ENCODE data around the gene UBR7.
"Not testable (repeated sequence)": the region's sequence is repeated elsewhere in the genome, so short reads cannot be mapped to it uniquely, and the experiment has no call there.

The UBR7 gene

DNA sequence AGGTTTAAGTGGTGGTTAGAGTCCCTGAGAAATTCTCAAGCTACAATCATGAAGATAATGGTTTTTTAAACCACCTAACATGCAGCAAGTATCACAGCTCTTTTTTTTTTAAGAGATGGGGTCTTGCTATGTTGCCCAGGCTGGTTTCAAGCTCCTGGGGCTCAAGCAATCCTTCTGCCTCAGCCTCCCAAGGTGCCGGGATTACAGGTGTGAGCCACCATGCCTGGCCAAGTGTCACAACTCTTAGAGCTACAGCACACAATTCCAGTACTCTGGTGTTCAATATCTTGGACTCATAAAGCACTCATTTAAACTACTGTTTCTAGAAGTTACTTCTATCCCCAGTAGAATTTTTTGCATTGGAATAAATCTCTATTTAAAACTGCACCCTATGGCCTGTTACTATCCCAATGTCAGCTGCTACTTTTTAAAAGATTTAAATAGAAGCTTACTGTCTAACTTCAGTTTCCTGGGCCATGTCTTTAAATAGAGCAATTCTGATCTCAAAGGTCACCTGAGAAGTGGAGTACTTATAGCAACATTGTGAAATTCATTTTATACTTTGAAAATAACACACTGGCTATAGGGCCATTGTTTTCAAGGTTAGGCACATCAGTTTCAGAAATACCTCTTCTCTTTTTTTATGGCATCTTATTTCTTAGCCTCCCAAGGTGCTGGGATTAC, 11.6 kb upstream of the UBR7 start:
- DNase-seq (ENCODE audit: low read depth), result no peak

GRCh38 chr14:93199031-93199430, 8.0 kb upstream of the UBR7 start:
- DNase-seq (ENCODE audit: low read depth), result no peak

DNA sequence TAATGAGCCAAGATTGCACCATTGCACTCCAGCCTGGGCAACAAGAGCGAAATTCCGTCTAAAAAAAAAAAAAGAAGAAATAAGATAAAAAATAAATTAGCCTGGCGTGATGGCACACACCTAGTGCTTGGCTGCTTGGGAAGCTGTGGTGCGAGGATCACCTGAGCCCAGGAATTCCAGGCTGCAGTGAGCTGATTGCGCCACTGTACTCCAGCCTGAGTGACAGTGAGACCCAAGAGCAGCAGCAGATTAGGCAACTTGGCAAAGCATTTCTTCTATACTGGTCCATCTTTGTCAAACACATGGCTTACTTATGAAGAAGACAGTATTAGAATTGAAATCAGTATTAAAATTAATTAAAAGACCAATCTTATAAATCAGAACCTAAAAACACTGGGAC, 6.5 kb upstream of the UBR7 start:
- no peak for DNase-seq (ENCODE audit: low read depth)

DNA sequence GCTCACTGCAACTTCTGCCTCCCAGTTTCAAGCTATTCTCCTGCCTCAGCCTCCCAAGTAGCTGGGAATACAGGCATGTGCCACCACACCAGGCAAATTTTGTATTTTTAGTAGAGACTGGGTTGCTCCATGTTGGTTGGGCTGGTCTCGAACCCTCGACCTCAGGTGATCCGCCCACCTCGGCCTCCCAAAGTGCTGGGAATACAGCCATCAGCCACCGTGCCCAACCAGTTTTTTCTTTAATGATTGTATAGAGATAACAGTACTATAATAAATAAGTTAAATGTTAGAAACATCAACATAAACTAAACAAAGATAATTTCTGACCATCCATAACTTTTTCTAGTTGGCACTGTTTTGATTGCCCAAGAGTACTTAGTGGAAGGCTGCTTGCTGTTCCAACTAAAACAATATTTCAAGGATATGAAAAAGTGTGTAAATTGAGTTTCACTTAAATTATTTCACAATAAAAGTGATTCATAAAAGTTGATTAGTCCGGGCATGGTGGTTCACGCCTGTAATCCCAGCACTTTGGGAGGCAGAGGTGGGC, 5.8 kb upstream of the UBR7 start:
- DNase-seq (ENCODE audit: low read depth), result no peak

GRCh38 chr14:93207468-93208308, 632 bp downstream of the UBR7 start:
- DNase-seq (ENCODE audit: low read depth), result no peak

- DNase-seq (ENCODE audit: low read depth), result no peak
Observed at GRCh38 chr14:93212432-93212831, 5.4 kb downstream of the UBR7 start.

GRCh38 chr14:93214598-93214997, 7.5 kb downstream of the UBR7 start:
- no peak for DNase-seq (ENCODE audit: low read depth)

GRCh38 chr14:93219103-93219726, 12.2 kb downstream of the UBR7 start:
- no peak for DNase-seq (ENCODE audit: low read depth)

DNA sequence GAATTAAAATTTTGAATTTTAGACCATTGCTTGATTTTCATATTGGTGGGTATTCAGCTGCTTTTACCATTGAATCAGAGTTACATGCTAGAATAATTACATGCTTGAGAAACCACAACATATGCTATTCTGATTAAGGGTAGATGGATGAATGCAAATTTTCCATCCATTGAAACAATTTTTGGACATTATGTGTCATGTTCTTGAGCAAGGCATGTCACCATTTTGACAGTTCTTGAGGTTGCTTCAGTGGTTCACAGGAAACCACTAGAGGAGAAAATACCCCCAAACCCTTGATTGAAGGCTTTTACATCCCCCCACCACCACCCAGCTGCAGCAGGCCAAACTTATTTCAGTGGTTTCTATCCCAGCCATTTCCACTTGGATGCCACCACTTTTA, 13.5 kb downstream of the UBR7 start:
- DNase-seq (ENCODE audit: low read depth), result no peak

DNA sequence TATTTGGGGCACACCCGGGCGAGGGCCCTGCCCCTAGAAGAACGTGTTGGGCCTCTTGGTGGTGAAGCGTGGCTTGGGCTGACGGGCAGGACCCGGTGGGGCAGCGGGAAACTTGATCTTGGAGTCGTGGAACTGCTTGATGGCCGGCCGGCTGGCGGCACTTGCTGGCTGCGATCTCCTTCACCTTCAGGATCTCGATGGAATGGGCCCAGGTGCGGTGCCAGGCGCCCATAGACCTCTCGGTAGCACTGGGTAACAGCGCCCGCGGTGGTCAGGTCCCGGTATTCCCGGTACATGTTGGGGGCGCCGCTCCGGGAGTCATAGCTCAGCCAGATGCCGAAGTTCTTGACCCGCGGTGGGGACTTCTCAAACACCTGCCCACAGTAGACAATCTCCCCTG, 16.5 kb downstream of the UBR7 start:
- no peak for DNase-seq (ENCODE audit: low read depth)

- DNase-seq (ENCODE audit: low read depth), result no peak
Observed at GRCh38 chr14:93228550-93228949, 21.5 kb downstream of the UBR7 start.

- no peak for DNase-seq (ENCODE audit: low read depth)
Observed at GRCh38 chr14:93230539-93230938, 23.5 kb downstream of the UBR7 start.

DNA sequence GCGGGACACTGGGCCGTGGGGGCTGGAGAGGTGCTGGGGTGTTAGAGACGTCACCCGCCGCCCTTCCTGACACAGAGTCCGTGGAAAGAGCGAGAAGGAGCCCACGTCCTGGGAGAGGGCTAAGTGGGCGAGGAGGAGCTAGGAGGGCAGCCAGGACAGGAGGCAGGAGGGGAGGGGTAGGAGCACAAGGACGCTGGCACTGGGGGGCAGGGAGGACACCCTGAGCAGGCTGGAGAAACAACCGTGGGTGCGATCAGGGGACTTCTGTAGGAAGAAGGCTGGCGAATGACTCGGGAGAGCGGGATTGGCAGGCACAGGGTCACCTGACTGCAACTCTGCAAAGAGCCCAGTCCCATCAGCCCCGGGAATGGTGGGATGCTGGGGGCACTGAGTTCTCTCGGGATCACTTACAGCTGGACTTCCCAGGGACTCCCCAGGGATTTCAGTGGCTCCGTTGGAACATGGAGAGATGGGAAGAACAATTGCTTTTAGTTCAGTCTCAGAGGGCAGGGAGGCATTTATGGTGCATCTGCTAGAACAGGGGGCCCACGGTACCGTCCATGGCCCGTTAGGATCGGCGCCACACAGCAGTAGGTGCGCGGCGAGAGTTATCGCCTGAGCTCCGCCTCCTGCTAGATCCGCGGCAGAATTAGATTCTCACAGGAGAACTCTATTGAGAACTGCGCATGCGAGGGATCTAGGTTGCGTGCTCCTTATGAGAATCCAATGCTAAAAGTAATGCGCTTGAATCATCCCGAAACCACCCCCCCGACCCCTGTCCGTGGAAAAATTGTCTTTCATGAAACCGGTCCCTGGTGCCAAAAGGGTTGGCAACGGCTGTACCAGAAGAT, 24.3 kb downstream of the UBR7 start:
- no peak for DNase-seq (ENCODE audit: low read depth)

GRCh38 chr14:93232159-93232558, 25.1 kb downstream of the UBR7 start:
- DNase-seq (ENCODE audit: low read depth), result no peak

DNA sequence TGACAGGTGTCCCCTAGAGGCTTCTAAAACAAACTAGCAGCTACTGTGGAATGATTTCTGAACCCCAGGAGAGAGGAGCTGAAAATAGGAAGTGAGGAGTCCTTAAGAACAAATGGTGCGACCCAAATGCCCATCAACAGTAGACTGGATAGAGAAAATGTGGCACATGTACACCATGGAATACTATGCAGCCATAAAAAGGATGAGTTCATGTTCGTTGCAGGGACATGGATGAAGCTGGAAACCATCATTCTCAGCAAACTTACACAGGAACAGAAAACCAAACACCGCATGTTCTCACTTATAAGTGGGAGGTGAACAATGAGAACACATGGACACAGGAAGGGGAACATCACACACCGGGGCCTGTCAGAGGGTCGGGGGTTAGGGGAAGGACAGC, 26.0 kb downstream of the UBR7 start:
- DNase-seq (ENCODE audit: low read depth), result not testable (repeated sequence)

GRCh38 chr14:93234798-93235197, 27.7 kb downstream of the UBR7 start:
- DNase-seq (ENCODE audit: low read depth), result peak; percentile 51

DNA sequence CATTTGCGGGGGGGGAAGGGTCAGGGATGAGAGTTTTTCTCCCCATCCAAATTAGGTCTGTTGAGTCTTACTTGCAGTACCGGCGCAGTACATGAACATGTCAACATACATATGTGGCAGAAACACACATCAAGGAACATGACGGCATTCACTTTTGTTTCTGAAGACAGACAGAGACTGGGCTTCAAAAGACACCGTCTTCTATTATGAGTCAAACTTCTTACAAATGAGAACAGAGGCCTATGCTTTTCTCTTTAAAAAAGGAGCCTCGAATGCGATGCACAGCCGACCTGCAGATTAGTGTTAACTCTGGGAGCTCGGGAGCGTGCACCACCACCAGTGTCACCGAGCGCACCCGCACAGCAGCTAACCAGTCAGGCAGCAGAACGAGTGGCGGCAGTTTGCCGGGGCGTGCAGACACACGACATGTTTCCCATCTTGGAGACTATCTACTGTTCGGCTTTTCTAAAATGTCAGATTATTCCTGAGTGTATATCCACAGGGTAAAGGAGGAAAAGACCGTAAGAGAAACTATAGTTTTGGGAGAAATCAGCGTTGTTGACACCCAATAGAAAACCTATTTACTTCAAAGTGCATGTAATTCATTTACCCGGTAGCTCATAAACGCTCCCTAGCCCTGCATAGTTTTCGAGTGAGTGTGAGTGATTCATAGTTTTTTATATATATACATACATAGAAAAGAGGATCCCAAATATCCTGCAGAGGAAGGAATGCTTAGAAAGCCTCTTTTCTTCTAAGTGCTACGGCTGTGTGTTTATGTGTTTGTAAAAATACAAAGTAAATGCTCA, 33.0 kb downstream of the UBR7 start:
- DNase-seq (ENCODE audit: low read depth), result no peak

DNA sequence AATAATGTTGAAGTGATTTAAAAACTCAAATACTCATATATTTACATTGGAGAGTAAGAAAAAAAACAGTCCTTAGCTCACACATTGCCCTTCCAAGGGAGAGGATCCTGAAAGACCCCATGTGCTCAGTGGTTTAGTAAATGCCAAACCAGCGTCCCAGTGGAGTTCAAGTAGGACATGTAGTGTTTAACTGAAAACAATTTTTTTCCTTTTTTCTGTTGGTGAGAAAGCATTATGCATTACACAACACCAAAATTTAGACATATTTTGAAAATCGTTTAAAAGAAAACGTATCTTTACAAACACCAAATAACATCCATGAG, 33.6 kb downstream of the UBR7 start:
- no peak for DNase-seq (ENCODE audit: low read depth)

- no peak for DNase-seq (ENCODE audit: low read depth)
Observed at GRCh38 chr14:93245764-93246420, 38.8 kb downstream of the UBR7 start.

GRCh38 chr14:93246534-93246933, 39.5 kb downstream of the UBR7 start:
- no peak for DNase-seq (ENCODE audit: low read depth)

All from stromal cell of bone marrow (primary cell).